ENCODE data around the gene ARRB2. TPM values are rescaled to one million over a fixed set of nuclear protein-coding genes. Genes with fewer than 3 reads are reported as not detected.
A peak's percentile ranks its signal among the peaks of the same experiment; 100 is the strongest.

The ARRB2 gene
- total and polyA plus RNA-seq, 2 of the 13 experiments (the other 11 are each of a cell fraction or from before 2014, with no cell fraction given): 21.5 to 49.2 TPM

GRCh38 chr17:4739122-4740024 lies 28.9 kb downstream of the ARRB2 start, which contains the start of the genes CXCL16 and ZMYND15 (continued):
- TF ChIP-seq ARID4A (CRISPR knock-in tag; IDR thresholded peaks at IDR 0.05; ENCODE audit: borderline replicate concordance) (peak; percentile 70), GMEB1 (CRISPR knock-in tag; IDR thresholded peaks at IDR 0.05; ENCODE audit: borderline replicate concordance) (no peak), TCF7L2 (IDR thresholded peaks at IDR 0.05; ENCODE audit: low read depth, low read length) (no peak), ZNF180 (CRISPR knock-in tag; IDR thresholded peaks at IDR 0.05; ENCODE audit: borderline replicate concordance, low read depth) (no peak), PRMT3 (CRISPR knock-in tag; IDR thresholded peaks at IDR 0.05; ENCODE audit: borderline replicate concordance, low read depth) (no peak), ZNF556 (CRISPR knock-in tag; IDR thresholded peaks at IDR 0.05; ENCODE audit: borderline replicate concordance) (0 out of 2 replicates have a peak, but pooled peaks have one; percentile 31), FLYWCH1 (CRISPR knock-in tag; IDR thresholded peaks at IDR 0.05) (no peak), HMGA1 (CRISPR knock-in tag; conservative IDR thresholded peaks at IDR 0.05) (no peak), ZSCAN9 (CRISPR knock-in tag; IDR thresholded peaks at IDR 0.05; ENCODE audit: borderline replicate concordance) (0 out of 2 replicates have a peak, but pooled peaks have one; percentile 17), IRX3 (CRISPR knock-in tag; IDR thresholded peaks at IDR 0.05; ENCODE audit: borderline replicate concordance, low read depth) (0 out of 2 replicates have a peak, but pooled peaks have one; percentile 4), GPBP1L1 (CRISPR knock-in tag; IDR thresholded peaks at IDR 0.05) (no peak), SOX6 (IDR thresholded peaks at IDR 0.05) (no peak), SOX6 (CRISPR knock-in tag; IDR thresholded peaks at IDR 0.05) (no peak; the same call in 1 of the 2 replicates), ATF7 (IDR thresholded peaks at IDR 0.05) (no peak), ATF7 (CRISPR knock-in tag; IDR thresholded peaks at IDR 0.05) (peak; percentile 64; the same call in 1 of the 2 replicates), ZNF335 (CRISPR knock-in tag; IDR thresholded peaks at IDR 0.05) (no peak)
- TF ChIP-seq, protein P1, sequence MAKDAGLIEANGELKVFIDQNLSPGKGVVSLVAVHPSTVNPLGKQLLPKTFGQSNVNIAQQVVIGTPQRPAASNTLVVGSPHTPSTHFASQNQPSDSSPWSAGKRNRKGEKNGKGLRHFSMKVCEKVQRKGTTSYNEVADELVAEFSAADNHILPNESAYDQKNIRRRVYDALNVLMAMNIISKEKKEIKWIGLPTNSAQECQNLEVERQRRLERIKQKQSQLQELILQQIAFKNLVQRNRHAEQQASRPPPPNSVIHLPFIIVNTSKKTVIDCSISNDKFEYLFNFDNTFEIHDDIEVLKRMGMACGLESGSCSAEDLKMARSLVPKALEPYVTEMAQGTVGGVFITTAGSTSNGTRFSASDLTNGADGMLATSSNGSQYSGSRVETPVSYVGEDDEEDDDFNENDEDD (CRISPR knock-in tag; IDR thresholded peaks at IDR 0.05; ENCODE audit: borderline replicate concordance): peak; percentile 53; the same call in 1 of the 2 replicates
- TF ChIP-seq, protein P2, sequence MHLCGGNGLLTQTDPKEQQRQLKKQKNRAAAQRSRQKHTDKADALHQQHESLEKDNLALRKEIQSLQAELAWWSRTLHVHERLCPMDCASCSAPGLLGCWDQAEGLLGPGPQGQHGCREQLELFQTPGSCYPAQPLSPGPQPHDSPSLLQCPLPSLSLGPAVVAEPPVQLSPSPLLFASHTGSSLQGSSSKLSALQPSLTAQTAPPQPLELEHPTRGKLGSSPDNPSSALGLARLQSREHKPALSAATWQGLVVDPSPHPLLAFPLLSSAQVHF (CRISPR knock-in tag; IDR thresholded peaks at IDR 0.05): no peak

All from HepG2 (cell line).